Ecto neural progenitor cell (in vitro differentiated cells): ENCODE measurements around the gene GALNT11.
A peak's percentile ranks its signal among the peaks of the same experiment; 100 is the strongest.
"Not testable (repeated sequence)": the region's sequence is repeated elsewhere in the genome, so short reads cannot be mapped to it uniquely, and the experiment has no call there.

Experiments
- DNase-seq: peaks from one replicate; pipeline ENCODE4 v3.0.0-alpha.2; 2018; ENCODE audit warnings: low spot score

The GALNT11 gene

DNA sequence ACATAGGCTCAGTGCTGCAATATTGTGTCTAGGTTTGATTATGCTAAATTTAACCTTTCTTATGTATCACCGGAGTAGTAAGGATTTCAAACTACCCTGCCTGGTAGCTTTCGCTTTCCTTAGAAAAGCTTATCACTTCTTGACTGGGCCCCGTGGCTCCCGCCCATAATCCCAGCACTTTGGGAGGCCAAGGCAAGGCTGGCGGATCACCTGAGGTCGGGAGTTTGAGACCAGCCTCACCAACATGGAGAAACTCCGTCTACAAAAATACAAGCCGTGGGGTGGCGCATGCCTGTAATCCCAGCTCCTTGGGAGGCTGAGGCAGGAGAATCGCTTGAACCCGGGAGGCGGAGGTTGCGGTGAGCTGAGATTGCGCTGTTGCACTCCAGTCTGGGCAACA is 49.9 kb downstream of the GALNT11 start:
- not testable (repeated sequence) for DNase-seq

DNA sequence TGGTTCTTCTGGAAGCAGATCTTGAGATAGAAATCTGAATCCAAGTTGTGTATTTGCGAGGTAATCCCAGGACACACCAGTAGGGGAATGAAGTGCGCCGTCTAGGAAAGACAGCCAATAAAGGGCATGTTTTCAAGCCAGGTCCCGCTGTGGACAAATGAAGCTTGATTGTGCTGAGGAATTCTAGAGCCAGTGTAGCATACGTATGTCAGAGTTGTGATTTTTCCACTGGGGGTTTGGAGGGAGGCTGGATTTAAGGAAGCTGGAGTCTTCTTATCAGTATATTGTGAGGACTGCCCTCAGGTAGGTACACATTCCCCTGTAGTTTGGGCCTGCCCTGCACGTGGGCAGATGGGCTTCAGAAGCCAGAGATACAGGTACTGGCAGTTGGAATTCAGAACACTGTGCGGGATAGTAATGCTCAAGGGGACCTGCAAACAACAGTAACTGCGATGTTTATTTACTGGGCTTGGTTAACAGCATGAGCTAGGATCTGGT is 50.9 kb downstream of the GALNT11 start:
- peak; percentile 54 for DNase-seq

DNA sequence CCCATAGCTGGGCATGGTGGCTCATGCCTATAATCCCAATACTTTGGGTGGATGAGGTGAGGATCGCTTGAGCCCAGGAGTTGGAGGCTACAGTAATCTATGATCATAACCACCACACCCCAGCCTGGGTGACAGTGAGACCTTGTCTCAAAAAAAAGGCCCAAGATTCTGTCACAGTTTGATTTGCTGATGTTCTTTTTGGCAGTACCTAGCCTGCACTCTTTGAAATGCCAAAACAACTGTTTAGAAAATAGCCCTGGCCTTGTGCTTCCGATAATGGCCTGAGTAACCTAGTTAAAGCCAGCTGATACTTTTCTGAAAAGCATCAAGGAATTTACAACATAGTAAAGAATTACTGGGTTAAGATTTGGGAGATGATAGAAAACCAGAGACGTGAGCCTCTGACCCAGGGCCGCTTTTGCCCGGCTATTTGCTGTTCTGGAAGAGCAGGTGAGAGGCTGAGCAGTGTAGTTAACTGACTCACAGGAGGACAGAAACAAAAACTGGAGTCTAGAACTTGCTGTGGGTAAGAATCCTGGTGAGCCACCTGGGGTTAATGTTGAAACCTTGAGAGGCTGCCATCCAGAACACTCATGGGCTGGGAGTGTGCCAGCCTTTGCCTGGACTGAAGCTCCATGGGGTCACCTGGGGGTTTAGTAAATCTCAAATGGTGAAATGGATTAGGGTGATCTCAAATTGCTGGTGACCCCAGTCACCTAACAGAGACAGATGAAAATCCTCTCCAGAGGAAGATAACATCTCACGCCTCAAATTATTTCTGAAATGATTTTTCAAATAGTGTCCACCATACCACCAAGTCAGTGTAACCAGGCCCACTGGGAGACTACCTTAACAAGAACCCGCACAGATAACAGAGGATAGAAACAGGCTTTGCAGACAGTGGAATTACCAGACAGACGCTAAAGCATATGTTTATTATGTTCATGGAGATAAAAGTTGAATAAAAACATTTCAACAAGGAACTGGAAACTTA is 51.8 kb downstream of the GALNT11 start:
- no peak for DNase-seq

DNA sequence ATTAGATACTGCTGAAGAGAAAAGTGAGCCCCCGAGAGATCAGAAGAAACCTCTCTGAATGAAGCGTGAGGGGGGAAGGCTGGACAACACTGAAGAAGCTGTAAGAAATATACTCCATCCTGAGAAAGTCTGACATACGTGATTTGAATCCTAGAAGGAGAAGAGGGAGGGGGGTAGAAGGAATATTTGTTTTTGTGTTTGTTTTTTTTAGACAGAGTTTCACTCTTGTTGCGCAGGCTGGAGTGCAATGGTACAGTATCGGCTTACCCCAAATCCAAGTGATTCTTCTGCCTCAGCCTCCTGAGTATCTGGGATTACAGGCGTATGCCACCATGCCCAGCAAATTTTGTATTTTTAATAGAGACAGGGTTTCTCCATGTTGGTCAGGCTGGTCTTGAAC is 52.6 kb downstream of the GALNT11 start:
- no peak for DNase-seq

DNA sequence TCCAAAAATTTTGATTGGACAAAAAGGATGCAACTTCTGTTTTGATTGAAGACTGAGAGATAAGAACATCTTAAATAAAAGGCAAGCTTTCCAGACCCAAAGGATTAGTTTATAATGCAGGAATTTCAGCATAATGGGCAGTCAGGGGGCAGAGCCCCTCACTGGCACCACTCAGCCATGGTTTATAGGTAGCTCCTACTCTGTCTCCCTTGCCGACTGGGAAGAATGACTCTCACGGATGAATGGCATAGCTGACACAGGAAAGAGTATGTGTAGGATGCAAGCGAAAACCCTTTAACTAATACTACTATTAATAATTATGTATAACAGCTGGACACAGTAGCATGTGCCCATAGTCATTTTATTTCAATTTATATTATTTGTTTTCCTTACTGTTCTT is 53.3 kb downstream of the GALNT11 start:
- no peak for DNase-seq

DNA sequence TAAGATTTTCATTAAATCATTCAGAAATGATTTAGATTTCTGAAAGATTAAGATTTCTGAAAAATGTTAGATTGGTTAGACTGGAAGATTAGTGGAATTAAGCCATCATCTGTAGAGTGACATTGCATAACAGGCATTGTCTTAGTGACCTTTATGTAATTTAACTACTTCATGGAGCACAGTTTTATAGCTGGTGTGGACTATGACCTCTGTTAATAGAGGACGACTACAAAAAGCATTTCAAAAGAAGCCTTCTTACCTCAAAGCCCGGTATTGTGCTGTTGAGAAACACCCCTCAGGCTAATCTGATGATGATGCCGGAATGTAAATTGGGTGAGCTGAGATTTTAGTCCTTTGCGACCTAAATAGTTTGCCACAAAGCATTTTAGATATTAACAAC is 55.6 kb downstream of the GALNT11 start:
- DNase-seq = no peak

DNA sequence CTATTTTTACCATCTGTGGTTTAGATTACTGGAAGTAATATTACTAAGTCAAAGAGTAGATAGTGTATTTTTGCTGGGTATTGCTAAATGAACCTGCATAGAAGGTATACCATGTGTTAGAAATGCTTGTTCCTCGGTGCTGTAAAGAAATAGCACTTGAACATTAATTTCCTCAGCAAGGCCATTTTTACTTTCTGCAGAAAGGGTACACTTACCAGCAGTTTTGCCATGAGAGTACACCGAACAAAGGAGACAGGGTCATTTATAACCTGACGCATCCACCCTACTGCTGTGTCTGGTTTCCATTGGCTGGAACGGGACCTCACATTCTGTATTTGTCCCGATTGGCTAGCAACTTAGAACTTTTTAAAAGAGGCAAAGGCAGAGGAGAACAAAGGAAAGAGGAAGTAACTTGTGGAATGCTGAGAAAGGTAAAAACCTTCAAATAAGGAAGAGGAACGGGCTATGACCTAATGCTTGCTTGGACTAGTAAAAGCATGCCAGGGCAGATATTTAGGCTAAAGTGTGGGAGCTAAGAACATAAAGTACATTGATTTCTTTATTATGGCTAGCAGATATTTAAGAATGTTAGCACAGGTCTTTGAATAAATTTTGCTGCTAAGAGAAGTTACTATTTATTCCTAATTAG is 56.7 kb downstream of the GALNT11 start:
- DNase-seq = not testable (repeated sequence)

DNA sequence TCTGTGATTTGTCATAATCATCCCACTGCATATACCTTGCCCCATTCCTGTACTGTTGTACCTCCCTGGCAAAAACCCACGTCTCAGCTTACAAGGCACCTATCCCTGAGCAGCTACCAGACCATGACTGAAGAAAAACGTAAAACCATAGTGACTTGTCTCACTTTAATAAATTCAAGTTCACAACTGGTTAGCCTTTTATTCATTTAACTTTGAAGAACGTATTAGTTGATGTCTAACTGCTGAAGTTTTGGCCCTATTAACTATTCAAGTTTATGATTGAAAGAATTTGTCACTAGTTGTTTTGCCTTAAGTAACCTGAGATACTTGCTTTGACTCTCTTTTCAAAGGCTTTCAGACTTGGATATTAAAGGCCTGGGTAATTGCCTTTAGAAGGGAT is 59.7 kb downstream of the GALNT11 start:
- no peak for DNase-seq

DNA sequence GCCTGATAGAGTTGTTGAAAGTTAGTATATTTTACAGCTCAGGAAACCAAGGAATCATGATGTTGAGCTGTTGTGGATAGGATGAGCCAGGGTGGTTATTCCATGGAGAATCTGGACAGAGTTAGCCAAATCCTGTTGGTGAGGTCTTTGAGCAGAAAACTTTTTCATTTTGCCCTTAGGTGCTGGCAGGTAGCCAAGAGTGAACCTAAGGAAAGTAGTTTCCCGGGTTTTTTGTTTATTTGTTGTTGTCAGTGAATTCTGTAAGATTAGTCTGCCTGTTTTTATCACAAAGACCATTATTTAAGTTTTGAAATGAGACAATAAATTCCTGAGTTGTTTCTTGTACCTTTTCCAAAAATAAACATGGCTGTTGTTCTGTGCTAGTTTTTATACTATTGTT is 61.0 kb downstream of the GALNT11 start:
- no peak for DNase-seq

DNA sequence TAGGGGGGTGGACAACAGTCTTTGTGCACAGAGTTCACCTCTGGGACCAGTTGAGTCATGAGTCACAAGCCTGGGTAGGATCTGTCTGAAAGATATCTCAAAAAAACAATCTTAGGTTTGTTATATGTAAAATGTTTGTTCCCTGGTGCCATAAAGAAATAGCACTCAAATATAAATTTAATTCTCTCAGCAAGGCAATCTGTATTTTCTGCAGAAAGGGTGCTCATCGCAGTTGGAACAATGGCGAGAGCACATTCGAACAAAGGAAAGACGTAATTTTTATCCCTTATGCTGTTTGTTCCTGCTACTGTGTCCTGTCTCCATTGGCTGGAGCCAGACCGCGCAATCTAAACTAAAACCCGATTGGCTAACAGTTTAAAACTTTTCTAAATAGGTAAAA is 63.7 kb downstream of the GALNT11 start:
- no peak for DNase-seq

DNA sequence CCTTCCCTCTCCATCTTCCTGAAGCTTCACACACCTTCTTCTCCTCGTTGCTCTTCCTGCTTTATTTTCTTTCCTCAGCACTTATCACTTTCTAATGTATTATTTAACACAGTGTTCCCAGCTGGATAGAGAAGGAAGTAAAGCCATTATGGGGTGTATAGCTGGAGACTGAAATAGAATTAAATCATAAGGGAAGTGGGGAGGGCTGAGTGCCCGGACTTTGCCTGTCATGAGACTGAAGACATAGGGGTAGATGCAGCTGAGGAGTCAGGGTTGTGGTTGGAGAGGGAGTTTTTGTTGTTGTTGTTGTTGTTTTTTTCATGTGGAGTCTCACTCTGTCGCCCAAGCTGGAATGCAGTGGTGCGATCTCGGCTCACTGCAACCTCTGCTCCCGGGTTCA is 65.3 kb downstream of the GALNT11 start:
- DNase-seq = no peak

DNA sequence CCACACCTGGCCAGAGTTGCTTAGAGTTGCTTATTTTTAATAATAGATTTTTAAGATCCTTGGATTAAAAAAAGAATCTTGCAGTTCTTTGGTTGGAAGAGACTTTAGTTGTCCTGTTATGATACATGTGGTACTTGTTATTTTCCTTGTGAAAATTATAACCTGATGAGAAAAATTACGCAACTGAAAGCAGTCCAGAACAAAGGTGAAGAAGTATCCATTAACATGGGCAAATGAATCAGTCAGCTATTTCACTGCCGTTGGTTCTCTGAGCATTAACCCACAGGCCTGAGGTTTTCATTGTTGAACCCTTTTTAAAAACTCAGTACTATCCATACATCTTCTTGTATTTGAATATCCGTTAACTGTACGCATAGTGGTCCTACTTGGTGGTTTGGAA is 68.2 kb downstream of the GALNT11 start:
- DNase-seq = no peak

DNA sequence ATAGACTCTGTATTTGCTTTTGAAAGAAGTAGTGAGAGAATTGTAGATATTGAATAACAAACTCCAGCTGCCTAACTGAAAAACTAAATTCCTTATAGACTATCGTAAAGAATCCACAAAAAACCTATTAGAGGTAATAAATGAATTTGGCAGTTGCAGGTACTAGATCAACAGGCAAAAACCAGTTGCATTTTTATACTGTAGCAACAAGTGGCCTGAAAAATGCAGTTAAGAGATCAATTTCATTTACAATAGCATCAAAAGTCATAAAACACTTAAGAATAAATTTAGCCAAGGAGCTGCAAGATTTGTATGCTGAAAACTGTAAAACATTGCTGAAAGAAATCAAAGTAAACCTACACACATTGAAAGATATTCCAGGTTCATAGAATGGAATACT is 70.3 kb downstream of the GALNT11 start:
- no peak for DNase-seq

DNA sequence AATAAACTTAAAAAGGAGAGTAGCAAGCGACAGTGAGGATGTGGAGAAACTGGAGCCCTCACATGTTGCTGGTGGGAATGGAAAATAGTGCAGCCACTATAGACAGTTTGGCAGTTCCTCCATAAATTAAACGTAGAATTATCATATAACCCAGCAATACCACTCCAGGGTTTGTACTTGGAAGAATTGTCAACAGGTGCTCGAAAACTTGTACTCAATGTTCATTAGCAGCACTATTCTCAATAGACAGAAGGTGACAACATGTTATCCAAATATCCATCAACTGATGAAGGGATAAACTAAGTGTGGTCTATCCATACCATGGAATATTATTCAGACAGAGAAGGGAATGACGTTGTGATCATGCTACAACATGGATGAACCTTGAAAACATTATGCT is 71.9 kb downstream of the GALNT11 start:
- no peak for DNase-seq

DNA sequence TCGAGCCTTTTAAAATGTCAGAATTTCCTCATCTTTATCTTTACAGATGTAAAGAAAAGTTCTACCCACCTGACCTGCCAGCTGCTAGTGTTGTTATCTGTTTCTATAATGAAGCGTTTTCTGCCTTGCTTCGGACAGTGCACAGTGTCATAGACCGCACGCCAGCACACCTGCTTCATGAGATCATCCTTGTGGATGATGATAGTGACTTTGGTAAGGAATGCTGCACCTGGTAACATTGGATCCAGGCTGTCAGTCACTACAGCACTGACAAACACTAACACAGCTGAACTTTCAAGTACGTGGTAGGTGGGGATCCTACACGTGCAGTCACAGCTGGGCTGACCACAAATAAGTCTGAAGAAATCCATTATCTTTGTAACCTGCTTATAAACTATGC is 77.6 kb downstream of the GALNT11 start:
- DNase-seq = no peak

DNA sequence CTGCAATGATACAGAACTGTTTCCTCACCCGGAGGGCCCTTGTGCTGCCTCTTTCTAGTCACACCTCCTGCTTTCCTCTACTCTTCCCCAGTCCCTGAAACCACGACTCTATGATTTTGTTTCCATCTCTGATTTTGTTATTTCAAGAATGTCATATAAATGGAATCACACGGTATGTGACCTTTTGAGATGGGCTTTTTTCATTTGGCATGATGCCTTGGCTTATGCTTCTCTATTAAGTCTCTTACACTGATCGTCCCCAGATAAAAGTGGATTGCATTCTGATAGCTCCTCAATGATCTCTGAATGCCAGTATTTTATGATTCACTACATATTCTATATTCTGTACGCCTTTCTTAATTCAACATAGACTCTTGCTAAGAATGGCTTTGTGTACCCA is 78.2 kb downstream of the GALNT11 start:
- no peak for DNase-seq

DNA sequence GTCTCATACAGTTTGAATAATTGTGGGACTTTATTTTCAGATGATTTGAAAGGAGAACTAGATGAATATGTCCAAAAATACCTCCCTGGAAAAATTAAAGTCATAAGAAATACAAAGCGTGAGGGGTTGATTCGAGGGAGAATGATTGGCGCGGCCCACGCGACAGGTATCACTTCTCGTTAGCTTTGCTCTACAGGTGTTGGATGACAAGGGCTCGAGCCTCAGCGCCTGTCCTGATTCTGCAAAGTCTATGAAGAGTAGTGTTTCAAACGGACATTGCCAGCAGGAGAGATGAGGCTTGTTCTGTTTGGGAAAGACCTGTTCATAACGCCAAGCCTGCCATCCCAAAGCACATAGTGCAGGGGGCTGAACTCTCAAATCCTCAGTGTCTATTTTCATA is 79.7 kb downstream of the GALNT11 start:
- no peak for DNase-seq

DNA sequence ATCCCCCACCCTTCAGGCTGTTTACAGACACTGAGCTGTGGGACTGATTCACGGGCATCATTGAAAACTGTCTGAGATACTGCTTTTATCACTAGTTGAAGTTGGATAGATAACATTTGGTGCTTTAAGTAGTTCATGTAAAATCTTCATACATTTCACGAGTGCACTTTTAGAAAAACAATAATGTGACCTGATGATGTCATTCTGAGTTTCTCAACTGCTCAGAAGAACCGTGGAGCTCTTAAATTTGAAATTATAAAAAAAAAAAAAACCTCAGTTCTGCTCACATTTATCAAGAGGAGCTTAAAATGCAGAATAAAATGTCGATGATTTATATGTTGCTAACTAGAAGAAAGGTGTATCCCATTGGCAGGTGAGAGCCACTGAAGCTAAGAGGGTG is 81.5 kb downstream of the GALNT11 start:
- DNase-seq = no peak

DNA sequence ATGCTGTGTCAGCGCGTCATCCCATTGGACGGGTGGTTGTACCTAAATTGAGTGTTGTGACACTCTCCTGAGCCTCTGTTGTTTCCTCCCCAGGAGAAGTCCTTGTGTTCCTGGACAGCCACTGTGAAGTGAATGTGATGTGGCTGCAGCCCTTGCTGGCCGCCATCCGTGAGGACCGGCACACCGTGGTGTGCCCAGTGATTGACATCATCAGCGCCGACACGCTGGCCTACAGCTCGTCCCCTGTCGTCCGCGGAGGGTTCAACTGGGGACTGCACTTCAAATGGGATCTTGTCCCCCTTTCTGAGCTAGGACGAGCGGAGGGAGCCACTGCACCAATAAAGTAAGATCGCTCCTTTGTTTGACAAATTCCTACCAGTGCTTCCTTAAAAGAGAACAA is 82.5 kb downstream of the GALNT11 start:
- DNase-seq = no peak

DNA sequence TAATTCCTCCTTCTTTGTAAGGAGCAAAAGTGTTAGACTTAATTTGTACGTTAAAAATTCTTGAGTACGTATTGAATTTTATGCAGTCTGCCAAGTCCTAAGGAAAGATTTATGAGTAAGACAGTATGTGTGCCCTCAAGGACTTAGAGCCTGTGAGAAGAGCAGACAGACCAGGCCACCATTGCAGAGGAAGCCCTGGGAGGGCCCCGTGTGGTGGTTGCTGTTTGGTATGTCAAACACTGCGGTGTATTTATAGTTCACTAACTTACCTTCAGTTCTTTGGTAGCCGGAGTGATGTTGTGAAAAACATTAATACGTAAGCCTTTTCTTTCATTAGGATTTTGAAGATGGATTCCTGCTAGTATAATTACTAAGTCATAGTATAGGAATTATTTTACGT is 82.9 kb downstream of the GALNT11 start:
- no peak for DNase-seq

DNA sequence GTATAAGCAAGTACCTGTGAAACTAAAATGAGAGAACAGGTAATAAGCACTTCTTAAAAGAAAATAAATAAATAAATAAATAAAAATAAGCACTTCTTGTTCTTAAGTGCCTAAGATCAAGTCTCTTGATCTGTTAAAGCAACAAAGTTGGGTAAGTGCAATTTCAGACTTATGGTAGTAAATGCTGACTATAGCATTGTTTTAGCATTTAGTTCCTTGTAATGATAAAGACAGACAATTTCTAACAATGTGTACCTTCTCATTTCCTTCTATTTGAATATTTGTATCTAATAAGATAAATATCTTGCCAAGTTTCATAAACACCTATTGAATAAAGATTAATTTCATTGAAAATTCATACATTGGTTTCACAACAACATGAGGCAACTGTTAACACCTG is 87.4 kb downstream of the GALNT11 start:
- DNase-seq = no peak

DNA sequence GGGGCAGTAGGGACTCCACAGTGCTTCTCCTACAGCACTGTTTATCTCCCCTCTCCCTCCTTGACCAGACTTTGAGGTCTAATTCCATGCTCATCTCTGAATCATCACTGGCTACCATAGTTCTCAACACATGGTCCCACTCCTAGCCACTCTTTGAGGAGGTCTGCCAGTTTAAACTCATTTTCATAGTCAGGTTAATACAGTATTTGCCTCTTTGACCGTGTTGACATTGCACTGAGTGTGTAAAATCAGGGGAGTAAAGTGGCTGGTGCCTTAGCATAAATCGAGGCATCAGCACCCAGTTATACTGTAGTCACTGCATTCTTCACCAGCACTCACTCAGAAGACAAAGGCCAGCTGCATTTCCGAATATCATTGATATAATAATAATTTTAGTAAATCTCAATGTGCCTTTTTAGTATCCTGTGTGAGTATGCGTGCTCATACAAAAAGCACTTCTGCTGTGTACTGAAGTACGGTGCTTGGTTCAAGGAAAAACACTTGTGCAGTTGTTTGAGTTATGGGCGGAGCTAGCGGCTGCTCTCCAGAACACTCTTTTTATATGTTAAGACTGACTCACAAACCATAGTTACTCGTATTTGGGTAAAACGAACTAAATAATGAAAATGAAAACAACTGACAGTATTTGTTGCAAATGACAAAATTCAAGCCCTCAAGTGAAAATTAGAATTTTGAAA is 89.7 kb downstream of the GALNT11 start:
- no peak for DNase-seq

DNA sequence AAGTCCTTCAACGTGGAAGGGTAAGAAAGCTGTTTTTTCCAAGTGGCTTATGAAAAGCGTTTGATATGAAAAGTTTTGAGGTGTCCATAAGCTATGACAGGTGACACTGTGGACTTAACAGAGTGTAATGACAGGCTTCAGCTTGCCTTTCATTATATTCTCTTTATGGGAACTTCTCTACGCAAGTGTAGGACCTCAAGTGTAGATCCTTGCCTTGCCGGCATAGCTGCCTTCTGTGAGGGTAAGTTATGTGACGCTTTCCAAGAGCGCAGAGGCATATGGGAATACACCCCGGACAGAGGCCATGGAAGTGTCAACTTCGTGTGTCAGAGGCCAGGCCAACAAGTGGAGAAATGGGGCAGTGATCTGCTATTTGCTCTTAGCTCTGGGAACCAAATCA is 91.9 kb downstream of the GALNT11 start:
- DNase-seq = no peak
